GM12873 (cell line): ENCODE data around the gene RPN1.

Experiments
- TF ChIP-seq, protein P1 (sequence below): IDR thresholded peaks from 2 replicates; pipeline ENCODE4 v1.5.1; 2012; ENCODE audit warnings: low read depth, mild to moderate bottlenecking, moderate library complexity, low read length, control low read depth; ENCODE audit not compliant: insufficient read depth; ENCODE audit errors: missing control alignments

The RPN1 gene

DNA sequence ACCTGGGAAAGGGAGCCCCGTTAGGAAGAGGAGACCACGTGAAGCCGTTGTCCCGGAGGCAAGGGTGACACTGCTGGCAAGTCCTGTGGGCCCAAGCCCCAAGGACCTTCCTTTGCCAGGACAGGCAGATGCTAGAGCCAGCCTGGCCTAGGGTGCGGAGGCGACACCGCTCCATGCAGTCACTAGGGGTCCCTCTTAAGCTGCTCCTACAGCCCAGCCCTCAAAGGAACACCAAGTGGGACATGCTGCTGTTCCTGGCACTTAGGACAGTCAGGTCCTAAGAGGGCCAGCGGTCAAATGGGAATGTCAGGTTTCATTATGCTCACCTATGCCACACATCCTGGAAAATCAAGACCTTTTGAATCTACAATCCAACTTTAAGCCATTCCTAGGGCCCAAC is 59.7 kb downstream of the RPN1 start:
- TF ChIP-seq, protein P1, sequence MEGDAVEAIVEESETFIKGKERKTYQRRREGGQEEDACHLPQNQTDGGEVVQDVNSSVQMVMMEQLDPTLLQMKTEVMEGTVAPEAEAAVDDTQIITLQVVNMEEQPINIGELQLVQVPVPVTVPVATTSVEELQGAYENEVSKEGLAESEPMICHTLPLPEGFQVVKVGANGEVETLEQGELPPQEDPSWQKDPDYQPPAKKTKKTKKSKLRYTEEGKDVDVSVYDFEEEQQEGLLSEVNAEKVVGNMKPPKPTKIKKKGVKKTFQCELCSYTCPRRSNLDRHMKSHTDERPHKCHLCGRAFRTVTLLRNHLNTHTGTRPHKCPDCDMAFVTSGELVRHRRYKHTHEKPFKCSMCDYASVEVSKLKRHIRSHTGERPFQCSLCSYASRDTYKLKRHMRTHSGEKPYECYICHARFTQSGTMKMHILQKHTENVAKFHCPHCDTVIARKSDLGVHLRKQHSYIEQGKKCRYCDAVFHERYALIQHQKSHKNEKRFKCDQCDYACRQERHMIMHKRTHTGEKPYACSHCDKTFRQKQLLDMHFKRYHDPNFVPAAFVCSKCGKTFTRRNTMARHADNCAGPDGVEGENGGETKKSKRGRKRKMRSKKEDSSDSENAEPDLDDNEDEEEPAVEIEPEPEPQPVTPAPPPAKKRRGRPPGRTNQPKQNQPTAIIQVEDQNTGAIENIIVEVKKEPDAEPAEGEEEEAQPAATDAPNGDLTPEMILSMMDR = peak; percentile 26

DNA sequence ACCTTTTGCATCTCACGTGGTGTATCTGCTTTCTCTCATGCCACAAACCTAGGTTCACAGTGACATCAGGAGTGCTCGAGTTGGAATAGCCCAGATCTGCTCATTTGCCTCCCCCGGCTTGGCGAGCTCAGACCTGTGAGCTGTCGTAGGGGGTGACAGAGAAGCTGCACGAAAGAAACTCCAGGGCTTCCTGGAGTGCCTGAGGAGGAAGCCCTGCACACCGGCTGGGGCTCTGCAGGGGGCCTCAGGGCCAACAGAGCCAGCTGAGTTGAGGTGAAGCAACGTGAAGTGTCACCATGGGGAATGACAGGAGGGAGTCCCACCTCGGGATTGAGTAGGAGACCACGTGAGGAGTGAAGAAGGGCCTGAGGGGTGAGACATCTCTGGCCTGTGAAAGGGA is 62.5 kb downstream of the RPN1 start:
- TF ChIP-seq, protein P1 = no peak

DNA sequence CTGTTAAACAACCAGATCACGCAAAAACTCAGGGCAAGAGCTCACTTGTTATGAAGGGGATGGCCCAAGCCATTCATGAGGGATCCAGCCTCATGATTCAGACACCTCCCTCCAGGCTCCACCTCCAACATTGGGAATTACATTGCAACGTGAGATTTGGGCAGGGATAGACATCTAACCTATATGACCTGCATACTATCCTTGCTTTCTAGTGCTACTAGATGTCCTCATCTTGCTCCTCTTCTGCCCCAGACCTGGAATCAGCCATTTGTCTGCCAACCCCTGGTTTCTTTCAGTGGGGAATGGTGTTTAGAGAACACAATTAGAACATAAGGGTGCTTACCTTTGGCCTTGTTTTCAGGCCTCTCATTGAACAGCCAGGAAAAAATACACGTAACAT is 63.2 kb downstream of the RPN1 start:
- TF ChIP-seq, protein P1 = no peak

DNA sequence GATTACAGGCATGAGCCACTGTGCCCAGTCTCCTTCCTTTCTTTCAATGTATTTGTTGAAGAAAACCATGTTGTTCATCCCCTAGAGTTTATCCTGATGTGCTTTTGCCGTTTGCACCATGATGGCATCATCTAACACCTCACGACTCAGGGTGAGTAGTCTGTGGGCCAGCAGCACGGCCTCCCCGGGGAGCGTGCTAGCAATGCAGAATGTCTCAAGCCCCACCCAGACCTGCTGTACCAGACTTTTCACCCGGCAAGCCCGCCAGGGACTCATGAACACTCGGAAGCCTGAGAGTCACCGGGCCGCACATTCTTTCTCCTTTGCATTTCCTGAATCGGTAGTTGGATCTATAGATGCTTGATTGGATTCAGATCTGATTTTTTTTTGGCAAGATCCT is 64.6 kb downstream of the RPN1 start:
- TF ChIP-seq, protein P1 = no peak

DNA sequence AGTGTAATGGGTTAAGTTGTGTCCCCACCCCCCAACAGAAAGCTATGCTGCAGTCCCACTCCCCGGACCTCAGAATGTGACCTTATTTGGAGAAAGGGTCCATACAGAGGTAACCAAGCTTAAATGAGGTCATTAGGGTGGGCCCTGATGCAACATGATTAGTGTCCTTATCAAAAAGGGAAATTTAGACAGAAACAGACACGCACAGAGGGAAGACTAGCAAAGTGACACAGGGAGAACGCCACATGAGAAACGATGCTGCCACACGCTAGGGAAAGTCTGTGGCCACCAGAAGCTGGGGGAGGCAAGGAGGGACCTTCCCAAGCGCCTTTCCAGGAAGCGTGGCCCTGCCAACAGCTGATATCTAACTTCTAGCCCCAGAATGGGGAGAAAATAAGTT is 65.4 kb downstream of the RPN1 start:
- TF ChIP-seq, protein P1 = no peak

DNA sequence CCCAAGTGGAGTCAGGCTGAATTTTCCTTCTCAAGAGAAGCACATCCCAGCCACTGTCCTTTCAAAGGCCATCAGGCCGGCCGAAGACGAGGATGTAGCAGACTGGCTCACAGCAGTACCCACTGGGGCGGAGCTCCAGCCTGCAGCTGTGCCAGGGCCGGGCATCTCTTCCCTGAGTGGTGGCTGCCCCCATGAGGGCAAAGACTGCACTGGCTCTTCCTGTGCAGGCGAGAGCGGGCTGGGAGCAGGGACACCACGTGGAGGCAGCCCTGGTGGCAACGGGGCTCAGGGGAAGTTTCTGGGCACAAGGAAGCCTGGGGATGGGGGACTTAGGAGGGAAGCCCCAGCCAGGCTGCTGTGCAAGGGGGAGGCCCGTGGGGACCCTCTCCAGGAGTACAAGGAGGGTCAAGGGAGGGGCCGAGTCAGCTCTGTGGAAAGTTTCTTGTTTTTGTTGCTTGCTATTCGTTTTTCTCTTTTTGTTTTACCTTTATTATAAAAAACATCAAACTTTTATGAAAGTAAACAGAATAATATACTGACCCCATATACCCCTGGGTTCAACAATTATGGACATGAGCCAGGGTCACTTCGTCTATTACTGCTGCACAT is 66.1 kb downstream of the RPN1 start:
- TF ChIP-seq, protein P1 = peak; percentile 61

DNA sequence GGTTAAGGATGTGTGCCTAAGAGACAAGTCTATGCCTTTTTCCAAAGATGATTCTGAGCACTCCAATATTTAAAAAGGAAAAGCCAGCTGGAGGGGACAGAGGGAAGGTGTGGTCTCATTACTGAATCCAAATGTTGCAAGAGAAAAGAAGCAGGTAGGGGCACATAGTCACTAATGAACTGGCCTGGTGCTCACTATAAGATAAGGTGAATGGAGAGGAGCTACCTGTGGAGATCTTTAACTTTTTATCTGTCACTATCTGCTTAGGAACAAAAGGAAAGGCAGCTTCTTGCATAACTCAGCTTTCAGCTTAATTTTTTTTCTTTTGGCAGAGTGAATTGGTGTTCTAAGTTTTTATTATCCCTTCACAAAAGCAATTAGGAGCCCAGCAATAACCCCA is 69.1 kb downstream of the RPN1 start:
- TF ChIP-seq, protein P1 = no peak

DNA sequence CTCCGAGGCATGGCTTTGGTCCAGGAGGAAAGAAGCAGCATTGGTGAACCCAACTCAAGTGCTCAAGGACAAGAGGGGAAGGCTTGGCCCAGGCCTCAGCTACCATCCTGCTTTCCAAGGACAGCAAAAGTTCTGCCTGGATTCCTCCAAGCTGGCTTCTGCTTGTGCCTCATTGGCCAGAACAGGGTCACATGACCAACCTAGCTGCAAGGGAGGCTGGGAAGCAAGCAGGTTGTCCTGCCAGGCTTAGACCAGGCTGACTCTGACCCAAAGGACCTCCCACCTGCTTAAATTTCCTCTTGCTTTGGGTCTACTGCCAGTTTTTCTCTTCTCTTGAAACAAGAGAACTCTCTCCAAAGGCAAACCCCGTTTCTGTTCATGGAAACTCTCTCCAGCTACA is 70.7 kb downstream of the RPN1 start:
- TF ChIP-seq, protein P1 = no peak
